ENCODE measurements around the gene P3H3. TPM values are rescaled to one million over a fixed set of nuclear protein-coding genes. Genes with fewer than 3 reads are reported as not detected.
A peak's percentile ranks its signal among the peaks of the same experiment; 100 is the strongest.

P3H3 gene
- total and polyA plus RNA-seq, 2 experiments from 2014 or later, result 16.4 to 38.2 TPM

- Mint-ChIP-seq H3K27ac (peak overlapping the region; percentile 21), H3K36me3 (ENCODE audit: low read depth) (peaks cover 49% of the 10 kb centered on the region), H3K9me3 (no peaks in the 10 kb centered on the region), H3K27me3 (ENCODE audit: insufficient read depth, low read depth, poor library complexity) (peaks cover 31% of the 10 kb centered on the region), H3K4me3 (peak overlapping the region; percentile 95), H3K4me1 (peaks cover 15% of the 10 kb centered on the region)
- H3K79me2 ChIP-seq (replicated peaks; ENCODE audit: insufficient read depth), result peaks cover 41% of the 10 kb centered on the region
- H3K9me2 ChIP-seq (ENCODE audit: insufficient read depth), result no peaks in the 10 kb centered on the region
- H4K20me1 ChIP-seq (replicated peaks; ENCODE audit: insufficient read depth), result peaks cover 4% of the 10 kb centered on the region; the same call in 1 of the 2 replicates
- DNase-seq (ENCODE audit: low spot score), result peak; percentile 29
- TF ChIP-seq JUNB (IDR thresholded peaks at IDR 0.05; ENCODE audit: unreplicated experiment), result no peak
- TF ChIP-seq ZNF114 (CRISPR knock-in tag; IDR thresholded peaks at IDR 0.05), result no peak
- TF ChIP-seq EZH2 (IDR thresholded peaks at IDR 0.05; ENCODE audit: low read depth, unreplicated experiment), result no peak
- no peak for TF ChIP-seq ZNF462 (CRISPR knock-in tag; IDR thresholded peaks at IDR 0.05)
- no peak for TF ChIP-seq CTCF (conservative IDR thresholded peaks at IDR 0.05; ENCODE audit: low read depth in 2 of 2)
- TF ChIP-seq EZH2phosphoT487 (IDR thresholded peaks at IDR 0.05; ENCODE audit: unreplicated experiment), result no peak
- no peak for TF ChIP-seq STAT1 (IDR thresholded peaks at IDR 0.05; ENCODE audit: unreplicated experiment)
- no peak for TF ChIP-seq ETS1 (IDR thresholded peaks at IDR 0.05)
- TF ChIP-seq REST (IDR thresholded peaks at IDR 0.05; ENCODE audit: unreplicated experiment), result no peak
- no peak for TF ChIP-seq POLR2AphosphoS5 (IDR thresholded peaks at IDR 0.05; ENCODE audit: low read depth)
- TF ChIP-seq ZNF331 (CRISPR knock-in tag; IDR thresholded peaks at IDR 0.05; ENCODE audit: low read depth), result no peak
- no peak for TF ChIP-seq CREB1 (CRISPR knock-in tag; IDR thresholded peaks at IDR 0.05; ENCODE audit: low read depth)
- peak overlapping the region; percentile 80 for H3K4me3 ChIP-seq
- H3K4me1 ChIP-seq (ENCODE audit: insufficient read depth), result peaks cover 19% of the 10 kb centered on the region
- 0 out of 2 replicates have a peak overlapping the region, but pooled peaks have one; percentile 3 for H3K27ac ChIP-seq (ENCODE audit: low read depth)
- H3K4me2 ChIP-seq, result peak overlapping the region; percentile 78
- H3K27me3 ChIP-seq (ENCODE audit: insufficient read depth), result no peaks in the 10 kb centered on the region
- no peak for ATAC-seq
- H3F3A ChIP-seq (replicated peaks; ENCODE audit: low read depth), result peaks cover 14% of the 10 kb centered on the region; the same call in 1 of the 2 replicates
- peaks cover 23% of the 10 kb centered on the region for H3K36me3 ChIP-seq (ENCODE audit: insufficient read depth)
- H2AFZ ChIP-seq, result no peak overlapping the region
Observed at GRCh38 chr12:6850796-6851152, 22.6 kb downstream of the P3H3 start.
